Neural progenitor cell (in vitro differentiated cells): ENCODE data around the gene CDK8. TPM values are rescaled to one million over a fixed set of nuclear protein-coding genes. Genes with fewer than 3 reads are reported as not detected.

Experiments used
- DNase-seq: peaks from one replicate; pipeline ENCODE4 v3.0.0-alpha.2; 2016; ENCODE audit warnings: low spot score
- H2AFZ ChIP-seq: fragments of 200-600 bp; sonication (generic); replicated peaks from 2 replicates; pipeline ENCODE4 v1.6.1; 2016; ENCODE audit warnings: antibody characterized with exemption
- H3F3A ChIP-seq: fragments of 200-600 bp; sonication (generic); 2 replicates; pipeline ENCODE4 v1.6.1; 2016; ENCODE audit warnings: antibody characterized with exemption, low read depth
- H3K27ac ChIP-seq: fragments of 200-600 bp; sonication (generic); 2 replicates; pipeline ENCODE4 v1.5.1; 2016; ENCODE audit warnings: mild to moderate bottlenecking
- H3K27me3 ChIP-seq: fragments of 200-600 bp; sonication (generic); 2 replicates; pipeline ENCODE4 v1.6.1; 2016; ENCODE audit warnings: mild to moderate bottlenecking, moderate library complexity
- H3K36me3 ChIP-seq: fragments of 200-600 bp; sonication (generic); 2 replicates; pipeline ENCODE4 v1.5.1; 2016
- H3K4me1 ChIP-seq: fragments of 200-600 bp; sonication (generic); 2 replicates; pipeline ENCODE4 v1.6.1; 2016; ENCODE audit warnings: mixed run types
- H3K4me2 ChIP-seq: fragments of 200-600 bp; sonication (generic); 2 replicates; pipeline ENCODE4 v1.6.1; 2016
- H3K4me3 ChIP-seq: fragments of 200-600 bp; sonication (generic); 2 replicates; pipeline ENCODE4 v1.5.1; 2016
- H3K79me2 ChIP-seq: fragments of 200-600 bp; sonication (generic); 2 replicates; pipeline ENCODE4 v1.6.1; 2016; ENCODE audit warnings: low read depth
- H3K9ac ChIP-seq: fragments of 200-600 bp; sonication (generic); 2 replicates; pipeline ENCODE4 v1.6.1; 2016
- H3K9me3 ChIP-seq: fragments of 200-600 bp; sonication (generic); 2 replicates; pipeline ENCODE4 v1.5.1; 2016; ENCODE audit warnings: low read depth
- H4K20me1 ChIP-seq: fragments of 200-600 bp; sonication (generic); 2 replicates; pipeline ENCODE4 v1.6.1; 2016; ENCODE audit warnings: low read depth
- H3K27ac Mint-ChIP-seq: 3 replicates; pipeline ENCODE4 v1.8.0; 2021; ENCODE audit warnings: mixed read lengths
- H3K27me3 Mint-ChIP-seq: 2 replicates; pipeline ENCODE4 v1.8.0; 2022; ENCODE audit warnings: low read depth, mild to moderate bottlenecking, inconsistent platforms, moderate library complexity, mixed read lengths; ENCODE audit not compliant: insufficient read depth
- H3K36me3 Mint-ChIP-seq: 3 replicates; pipeline ENCODE4 v1.8.0; 2021; ENCODE audit warnings: mixed read lengths
- H3K4me1 Mint-ChIP-seq: 3 replicates; pipeline ENCODE4 v1.8.0; 2021; ENCODE audit warnings: mixed read lengths
- H3K4me3 Mint-ChIP-seq: 3 replicates; pipeline ENCODE4 v1.8.0; 2021; ENCODE audit warnings: mild to moderate bottlenecking, moderate library complexity, mixed read lengths
- H3K9me3 Mint-ChIP-seq: 3 replicates; pipeline ENCODE4 v1.8.0; 2020; ENCODE audit warnings: mixed read lengths
- CTCF ChIP-seq: fragments of 200-600 bp; sonication (generic); IDR thresholded peaks from 2 replicates; pipeline ENCODE4 v1.5.1; 2017; ENCODE audit warnings: antibody characterized with exemption, mild to moderate bottlenecking
- EZH2 ChIP-seq: fragments of 200-600 bp; sonication (generic); IDR thresholded peaks from 2 replicates; pipeline ENCODE4 v1.6.1; 2017; ENCODE audit warnings: antibody characterized with exemption, mild to moderate bottlenecking, moderate library complexity
- EZH2phosphoT487 ChIP-seq: fragments of 200-600 bp; sonication (generic); IDR thresholded peaks from 2 replicates; pipeline ENCODE4 v1.6.1; 2017; ENCODE audit warnings: antibody characterized with exemption
- total RNA-seq: library from RNA; depleted of rRNA; stranded (reverse); fragments of >200 nt; gene quantifications from 2 replicates; pipeline ENCODE4 v1.2.3, GENCODE V29; 2015; ENCODE audit warnings: low replicate concordance

Gene CDK8
- total RNA-seq, 1 donor from 2014 or later: 69.3 TPM

- peaks cover 14% of the 10 kb centered on the region for H3K36me3 Mint-ChIP-seq
- Histone ChIP-seq H3K9me3 (no peaks in the 10 kb centered on the region), H4K20me1 (no peaks in the 10 kb centered on the region), H3K4me2 (peak overlapping the region; percentile 85), H3K9ac (peak overlapping the region; percentile 63), H3K79me2 (peaks cover 20% of the 10 kb centered on the region), H3K4me3 (peak overlapping the region; percentile 76), H3K27ac (no peak overlapping the region), H2AFZ (peak overlapping the region; percentile 78), H3K4me1 (peaks cover 10% of the 10 kb centered on the region), H3K27me3 (peaks cover 20% of the 10 kb centered on the region), H3K36me3 (peaks cover 13% of the 10 kb centered on the region), H3F3A (peaks cover 27% of the 10 kb centered on the region)
- H3K27me3 Mint-ChIP-seq: peaks cover 5% of the 10 kb centered on the region
- peak overlapping the region; percentile 99 for H3K4me3 Mint-ChIP-seq
- H3K9me3 Mint-ChIP-seq: no peaks in the 10 kb centered on the region
- no peak for TF ChIP-seq EZH2phosphoT487
- TF ChIP-seq CTCF: no peak
- no peak for TF ChIP-seq EZH2
- no peak for DNase-seq
- peaks cover 27% of the 10 kb centered on the region for H3K4me1 Mint-ChIP-seq
- H3K27ac Mint-ChIP-seq: peak overlapping the region; percentile 99
These were observed 32.6 kb upstream of the CDK8 start for GRCh38 chr13:26221399-26221720.

GRCh38 chr13:26221721-26222519, 32.0 kb upstream of the CDK8 start, which contains the start of gene RNF6:
Gene RNF6, minus strand, starts transcription at chr13:26222314. Its CDS starts 2,665 bp downstream, at chr13:26219649.
- Histone ChIP-seq H3F3A (peaks cover 27% of the 10 kb centered on the region), H3K27me3 (peaks cover 20% of the 10 kb centered on the region), H3K4me1 (peaks cover 10% of the 10 kb centered on the region), H3K36me3 (peaks cover 12% of the 10 kb centered on the region), H2AFZ (peak within 1 kb of the TSS; percentile 96), H3K4me3 (peak within 1 kb of the TSS; percentile 76), H3K79me2 (peaks cover 20% of the 10 kb centered on the region), H3K4me2 (peak within 1 kb of the TSS; percentile 85), H3K9ac (peak within 1 kb of the TSS; percentile 82), H3K27ac (peak within 1 kb of the TSS; percentile 96), H3K9me3 (no peaks in the 10 kb centered on the region), H4K20me1 (no peaks in the 10 kb centered on the region)
- Mint-ChIP-seq H3K4me3 (peak within 1 kb of the TSS; percentile 99), H3K27me3 (peaks cover 5% of the 10 kb centered on the region), H3K27ac (peak within 1 kb of the TSS; percentile 100), H3K4me1 (peaks cover 27% of the 10 kb centered on the region), H3K9me3 (no peaks in the 10 kb centered on the region), H3K36me3 (peaks cover 13% of the 10 kb centered on the region)
- TF ChIP-seq CTCF: no peak
- TF ChIP-seq EZH2: peak; percentile 45
- peak; percentile 97 for DNase-seq

GRCh38 chr13:26222520-26223046, 31.3 kb upstream of the CDK8 start:
- Mint-ChIP-seq H3K27ac (peak overlapping the region; percentile 100), H3K4me3 (peak overlapping the region; percentile 99), H3K27me3 (peaks cover 5% of the 10 kb centered on the region), H3K36me3 (peaks cover 7% of the 10 kb centered on the region), H3K9me3 (no peaks in the 10 kb centered on the region), H3K4me1 (peaks cover 27% of the 10 kb centered on the region)
- Histone ChIP-seq H3K4me2 (peak overlapping the region; percentile 85), H3K9ac (peak overlapping the region; percentile 82), H3K36me3 (peaks cover 5% of the 10 kb centered on the region), H3K4me3 (peak overlapping the region; percentile 76), H3K4me1 (peaks cover 10% of the 10 kb centered on the region), H3K27ac (peak overlapping the region; percentile 96), H3K79me2 (peaks cover 20% of the 10 kb centered on the region), H3F3A (peaks cover 27% of the 10 kb centered on the region), H3K9me3 (no peaks in the 10 kb centered on the region), H2AFZ (peak overlapping the region; percentile 96), H3K27me3 (peaks cover 20% of the 10 kb centered on the region), H4K20me1 (no peaks in the 10 kb centered on the region)
- no peak for DNase-seq
- TF ChIP-seq EZH2 (no peak), CTCF (no peak), EZH2phosphoT487 (no peak)
